Stimulated activated CD8-positive, alpha-beta memory T cell treated with anti-CD3 and anti-CD28 coated beads, Interleukin-15, amount 100 ng/mL, for 24 hours (primary cell): Measurements from ENCODE around the gene SHISAL1.

ENCODE experiments used
- DNase-seq: peaks from one replicate; pipeline ENCODE4 v3.0.0-alpha.2; 2020; ENCODE audit warnings: low read depth

Gene SHISAL1

GRCh38 chr22:44231233-44231632 lies 81.5 kb downstream of the SHISAL1 start:
- DNase-seq, result no peak

- DNase-seq, result no peak
Observed at GRCh38 chr22:44229809-44230208, 82.9 kb downstream of the SHISAL1 start.

- no peak for DNase-seq
Observed at GRCh38 chr22:44229331-44229730, 83.4 kb downstream of the SHISAL1 start.

- DNase-seq, result no peak
Observed at GRCh38 chr22:44225812-44226211, 86.9 kb downstream of the SHISAL1 start.

- no peak for DNase-seq
Observed at GRCh38 chr22:44225091-44225689, 87.6 kb downstream of the SHISAL1 start.

- DNase-seq, result no peak
Observed at GRCh38 chr22:44224166-44224565, 88.6 kb downstream of the SHISAL1 start.

GRCh38 chr22:44221710-44222475 lies 90.9 kb downstream of the SHISAL1 start:
- no peak for DNase-seq

GRCh38 chr22:44220727-44221680 lies 91.7 kb downstream of the SHISAL1 start:
- DNase-seq, result no peak

- DNase-seq, result no peak
Observed at GRCh38 chr22:44219101-44219870, 93.5 kb downstream of the SHISAL1 start.

- no peak for DNase-seq
Observed at GRCh38 chr22:44218071-44218470, 94.7 kb downstream of the SHISAL1 start.

GRCh38 chr22:44217346-44217745 lies 95.4 kb downstream of the SHISAL1 start:
- DNase-seq, result no peak

GRCh38 chr22:44215287-44215686 lies 97.5 kb downstream of the SHISAL1 start:
- DNase-seq, result no peak

GRCh38 chr22:44214764-44215163 lies 98.0 kb downstream of the SHISAL1 start:
- no peak for DNase-seq

- DNase-seq, result no peak
Observed at GRCh38 chr22:44214187-44214586, 98.6 kb downstream of the SHISAL1 start.

GRCh38 chr22:44213489-44214043 lies 99.2 kb downstream of the SHISAL1 start:
- DNase-seq, result no peak

- no peak for DNase-seq
Observed at GRCh38 chr22:44212936-44213335, 99.8 kb downstream of the SHISAL1 start.

GRCh38 chr22:44211946-44212930 lies 100.5 kb downstream of the SHISAL1 start:
- no peak for DNase-seq

GRCh38 chr22:44211256-44211945 lies 101.3 kb downstream of the SHISAL1 start:
- no peak for DNase-seq

GRCh38 chr22:44210722-44211121 lies 102.0 kb downstream of the SHISAL1 start:
- no peak for DNase-seq

- no peak for DNase-seq
Observed at GRCh38 chr22:44209343-44209742, 103.4 kb downstream of the SHISAL1 start.
